ENCODE measurements around the gene DEGS2.

DNA sequence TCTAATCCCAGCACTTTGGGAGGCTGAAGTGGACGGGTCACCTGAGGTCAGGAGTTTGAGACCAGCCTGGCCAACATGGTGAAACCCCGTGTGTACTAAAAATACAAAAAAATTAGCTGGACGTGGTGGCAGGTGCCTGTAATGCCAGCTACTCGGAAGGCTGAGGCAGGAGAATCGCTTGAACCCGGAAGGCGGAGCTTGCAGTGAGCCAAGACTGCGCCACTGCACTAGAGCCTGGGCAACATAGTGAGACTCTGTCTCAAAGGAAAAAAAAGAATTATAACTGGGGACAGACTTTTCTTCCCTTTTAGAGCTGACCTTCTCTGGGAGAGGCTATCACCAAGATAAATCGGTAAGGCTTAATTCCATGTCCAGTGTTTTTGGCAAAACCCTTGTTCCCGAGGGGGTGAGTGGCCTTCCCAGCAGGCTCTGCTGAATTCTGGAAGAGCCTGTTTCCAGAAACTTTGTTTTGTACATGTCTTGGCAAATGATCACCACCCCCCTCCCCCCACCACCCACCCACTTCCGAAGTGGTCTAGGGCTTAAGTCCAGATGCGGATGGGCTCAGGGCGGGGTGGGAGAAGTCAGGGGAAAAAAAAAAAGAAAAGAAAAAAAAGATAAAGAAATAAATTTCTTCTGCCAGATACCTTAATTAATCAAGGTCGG, 32.3 kb upstream of the DEGS2 start:
- TF ChIP-seq, protein P1, sequence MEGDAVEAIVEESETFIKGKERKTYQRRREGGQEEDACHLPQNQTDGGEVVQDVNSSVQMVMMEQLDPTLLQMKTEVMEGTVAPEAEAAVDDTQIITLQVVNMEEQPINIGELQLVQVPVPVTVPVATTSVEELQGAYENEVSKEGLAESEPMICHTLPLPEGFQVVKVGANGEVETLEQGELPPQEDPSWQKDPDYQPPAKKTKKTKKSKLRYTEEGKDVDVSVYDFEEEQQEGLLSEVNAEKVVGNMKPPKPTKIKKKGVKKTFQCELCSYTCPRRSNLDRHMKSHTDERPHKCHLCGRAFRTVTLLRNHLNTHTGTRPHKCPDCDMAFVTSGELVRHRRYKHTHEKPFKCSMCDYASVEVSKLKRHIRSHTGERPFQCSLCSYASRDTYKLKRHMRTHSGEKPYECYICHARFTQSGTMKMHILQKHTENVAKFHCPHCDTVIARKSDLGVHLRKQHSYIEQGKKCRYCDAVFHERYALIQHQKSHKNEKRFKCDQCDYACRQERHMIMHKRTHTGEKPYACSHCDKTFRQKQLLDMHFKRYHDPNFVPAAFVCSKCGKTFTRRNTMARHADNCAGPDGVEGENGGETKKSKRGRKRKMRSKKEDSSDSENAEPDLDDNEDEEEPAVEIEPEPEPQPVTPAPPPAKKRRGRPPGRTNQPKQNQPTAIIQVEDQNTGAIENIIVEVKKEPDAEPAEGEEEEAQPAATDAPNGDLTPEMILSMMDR (IDR thresholded peaks at IDR 0.05): no peak
- TF ChIP-seq POLR2A (IDR thresholded peaks at IDR 0.05): no peak

All from testis (tissue), 2 donors.